HEK293T (cell line): ENCODE measurements around the gene ADIRF.
"Not testable (repeated sequence)": the region's sequence is repeated elsewhere in the genome, so short reads cannot be mapped to it uniquely, and the experiment has no call there.

Source experiments
- CTCF ChIA-PET: fragments of 350-600 bp; formaldehyde crosslinking; extraction: SDS; loops from one replicate; lab custom pipeline; 2021; ENCODE audit warnings: antibody characterized with exemption, inconsistent platforms; lab: Yijun Ruan, JAX
- POLR2A ChIA-PET: fragments of 350-600 bp; formaldehyde crosslinking; extraction: SDS; loops from one replicate; lab custom pipeline; 2020; ENCODE audit warnings: antibody characterized with exemption, inconsistent platforms; lab: Yijun Ruan, JAX
- DNase-seq: peaks from one replicate; pipeline ENCODE4 v3.0.0; 2012; ENCODE audit warnings: mixed read lengths; ENCODE audit errors: extremely low spot score
- ARNT ChIP-seq: fragments of 450-650 bp; IDR thresholded peaks from 2 replicates; pipeline ENCODE4 v1.6.1; 2017; ENCODE audit warnings: mild to moderate bottlenecking
- BHLHE40 ChIP-seq: fragments of 450-650 bp; IDR thresholded peaks from 2 replicates; pipeline ENCODE4 v1.6.1; 2016; ENCODE audit warnings: mild to moderate bottlenecking, moderate library complexity, borderline replicate concordance
- CTBP1 ChIP-seq: fragments of 450-650 bp; IDR thresholded peaks from 2 replicates; pipeline ENCODE4 v1.6.1; 2016; ENCODE audit warnings: borderline replicate concordance
- ELF4 ChIP-seq: fragments of 450-650 bp; IDR thresholded peaks from 2 replicates; pipeline ENCODE4 v1.6.1; 2017; ENCODE audit warnings: antibody characterized with exemption
- FOXA1 ChIP-seq: fragments of 450-650 bp; IDR thresholded peaks from 2 replicates; pipeline ENCODE4 v1.6.1; 2016; ENCODE audit warnings: mild to moderate bottlenecking
- FOXK2 ChIP-seq: fragments of 450-650 bp; IDR thresholded peaks from 2 replicates; pipeline ENCODE4 v1.6.1; 2016; ENCODE audit warnings: mild to moderate bottlenecking
- FOXM1 ChIP-seq: fragments of 450-650 bp; IDR thresholded peaks from 2 replicates; pipeline ENCODE4 v1.6.1; 2017; ENCODE audit warnings: mild to moderate bottlenecking, borderline replicate concordance
- HDGF ChIP-seq: fragments of 450-650 bp; IDR thresholded peaks from 2 replicates; pipeline ENCODE4 v1.6.1; 2017; ENCODE audit warnings: antibody characterized with exemption, borderline replicate concordance
- L3MBTL2 ChIP-seq: fragments of 450-650 bp; conservative IDR thresholded peaks from 2 replicates; pipeline ENCODE4 v1.6.1; 2016; ENCODE audit warnings: mild to moderate bottlenecking
- LEF1 ChIP-seq: fragments of 450-650 bp; IDR thresholded peaks from 2 replicates; pipeline ENCODE4 v1.6.1; 2017; ENCODE audit warnings: mild to moderate bottlenecking, borderline replicate concordance
- NFRKB ChIP-seq: fragments of 450-650 bp; IDR thresholded peaks from 2 replicates; pipeline ENCODE4 v1.6.1; 2016; ENCODE audit warnings: mild to moderate bottlenecking, moderate library complexity
- SP1 ChIP-seq: fragments of 450-650 bp; IDR thresholded peaks from 2 replicates; pipeline ENCODE4 v1.6.1; 2017
- SUZ12 ChIP-seq: fragments of 450-650 bp; IDR thresholded peaks from 2 replicates; pipeline ENCODE4 v1.6.1; 2016; ENCODE audit warnings: mild to moderate bottlenecking
- TARDBP ChIP-seq: fragments of 450-650 bp; IDR thresholded peaks from 2 replicates; pipeline ENCODE4 v1.6.1; 2016
- ZNF384 ChIP-seq: fragments of 450-650 bp; IDR thresholded peaks from 2 replicates; pipeline ENCODE4 v1.6.1; 2016
- TF ChIP-seq, protein P1 (sequence below): fragments of 450-650 bp; IDR thresholded peaks from 2 replicates; pipeline ENCODE4 v1.6.1; 2016

ADIRF gene

DNA sequence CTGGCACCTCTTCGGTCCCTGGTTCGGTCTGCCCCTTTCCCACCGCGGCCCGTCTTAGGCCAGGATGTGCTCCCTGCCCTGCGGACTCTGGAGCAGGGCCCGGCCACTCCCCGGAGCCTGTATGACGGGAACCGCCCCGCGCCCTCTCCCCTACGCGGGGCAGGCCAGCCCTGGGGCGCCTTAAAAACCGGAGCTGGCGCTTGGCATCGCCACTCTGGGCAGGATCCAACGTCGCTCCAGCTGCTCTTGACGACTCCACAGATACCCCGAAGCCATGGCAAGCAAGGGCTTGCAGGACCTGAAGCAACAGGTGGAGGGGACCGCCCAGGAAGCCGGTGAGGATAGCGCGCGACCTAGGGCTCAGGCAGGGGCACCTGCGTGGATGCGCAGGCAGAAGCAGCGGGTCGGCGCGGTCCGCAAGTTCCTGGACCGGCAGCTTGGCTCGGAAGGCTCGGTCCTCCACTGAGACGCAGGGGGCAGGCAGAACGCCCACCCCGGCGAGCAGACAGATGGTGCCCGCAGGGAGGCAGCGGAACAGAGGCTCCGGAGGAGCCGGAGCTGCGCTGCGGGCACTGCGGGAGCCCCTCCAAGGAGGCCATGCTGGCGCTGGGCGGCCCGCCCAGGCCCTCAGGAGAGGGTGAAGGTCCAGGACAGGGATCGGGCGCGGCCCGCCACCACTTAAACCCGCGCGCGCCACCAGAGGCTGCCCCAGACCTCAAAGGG lies at the start of gene ADIRF:
ADIRF (plus strand) TSS at position 212 of the 723 bp plus-strand sequence; CDS start at position 275, 63 bp downstream.
- POLR2A ChIA-PET: no interaction called here
- TF ChIP-seq HDGF: no peak
- TF ChIP-seq FOXK2: no peak
- no peak for TF ChIP-seq FOXM1
- no peak for TF ChIP-seq SUZ12
- TF ChIP-seq, protein P1, sequence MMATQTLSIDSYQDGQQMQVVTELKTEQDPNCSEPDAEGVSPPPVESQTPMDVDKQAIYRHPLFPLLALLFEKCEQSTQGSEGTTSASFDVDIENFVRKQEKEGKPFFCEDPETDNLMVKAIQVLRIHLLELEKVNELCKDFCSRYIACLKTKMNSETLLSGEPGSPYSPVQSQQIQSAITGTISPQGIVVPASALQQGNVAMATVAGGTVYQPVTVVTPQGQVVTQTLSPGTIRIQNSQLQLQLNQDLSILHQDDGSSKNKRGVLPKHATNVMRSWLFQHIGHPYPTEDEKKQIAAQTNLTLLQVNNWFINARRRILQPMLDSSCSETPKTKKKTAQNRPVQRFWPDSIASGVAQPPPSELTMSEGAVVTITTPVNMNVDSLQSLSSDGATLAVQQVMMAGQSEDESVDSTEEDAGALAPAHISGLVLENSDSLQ: no peak
- no peak for TF ChIP-seq ELF4
- TF ChIP-seq L3MBTL2: no peak
- TF ChIP-seq ARNT: no peak
- TF ChIP-seq CTBP1: no peak
- TF ChIP-seq SP1: no peak
- no peak for TF ChIP-seq TARDBP
- no peak for TF ChIP-seq BHLHE40
- no peak for TF ChIP-seq FOXA1
- TF ChIP-seq ZNF384: no peak
- no peak for TF ChIP-seq LEF1
- no peak for TF ChIP-seq NFRKB
- no peak for DNase-seq

DNA sequence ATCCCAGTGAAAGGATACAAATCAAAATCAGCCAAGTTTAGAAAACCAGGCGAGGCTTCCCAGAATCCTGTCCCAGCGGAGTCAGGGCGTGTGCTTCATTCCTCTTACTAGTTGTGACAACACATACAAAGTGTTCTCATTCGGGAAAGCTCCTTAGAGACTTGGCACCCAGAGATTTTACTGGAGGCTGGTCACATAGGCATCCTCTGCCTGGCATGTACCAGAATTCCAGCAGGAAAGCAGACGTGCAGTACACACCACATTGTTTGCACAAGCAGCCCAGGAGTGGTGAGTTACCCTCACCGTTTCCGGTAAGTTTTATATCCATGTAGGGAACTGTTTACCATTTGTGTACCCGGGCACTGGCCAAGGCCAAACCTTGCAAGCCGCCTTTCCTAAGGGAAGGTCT lies 45.7 kb upstream of the ADIRF start:
- no peak for DNase-seq
- POLR2A ChIA-PET: no interaction called here
- CTCF ChIA-PET: no interaction called here
- TF ChIP-seq FOXA1 (no peak), BHLHE40 (no peak), L3MBTL2 (no peak), ELF4 (no peak), ARNT (no peak), NFRKB (no peak)

More for the DNA sequence above, at the start of gene ADIRF:
- CTCF ChIA-PET: interaction anchor here (1.0 kb wide), 1 partner anchor 29 kb away, joined by 8 read pairs; no protein-coding TSS in a partner anchor

DNA sequence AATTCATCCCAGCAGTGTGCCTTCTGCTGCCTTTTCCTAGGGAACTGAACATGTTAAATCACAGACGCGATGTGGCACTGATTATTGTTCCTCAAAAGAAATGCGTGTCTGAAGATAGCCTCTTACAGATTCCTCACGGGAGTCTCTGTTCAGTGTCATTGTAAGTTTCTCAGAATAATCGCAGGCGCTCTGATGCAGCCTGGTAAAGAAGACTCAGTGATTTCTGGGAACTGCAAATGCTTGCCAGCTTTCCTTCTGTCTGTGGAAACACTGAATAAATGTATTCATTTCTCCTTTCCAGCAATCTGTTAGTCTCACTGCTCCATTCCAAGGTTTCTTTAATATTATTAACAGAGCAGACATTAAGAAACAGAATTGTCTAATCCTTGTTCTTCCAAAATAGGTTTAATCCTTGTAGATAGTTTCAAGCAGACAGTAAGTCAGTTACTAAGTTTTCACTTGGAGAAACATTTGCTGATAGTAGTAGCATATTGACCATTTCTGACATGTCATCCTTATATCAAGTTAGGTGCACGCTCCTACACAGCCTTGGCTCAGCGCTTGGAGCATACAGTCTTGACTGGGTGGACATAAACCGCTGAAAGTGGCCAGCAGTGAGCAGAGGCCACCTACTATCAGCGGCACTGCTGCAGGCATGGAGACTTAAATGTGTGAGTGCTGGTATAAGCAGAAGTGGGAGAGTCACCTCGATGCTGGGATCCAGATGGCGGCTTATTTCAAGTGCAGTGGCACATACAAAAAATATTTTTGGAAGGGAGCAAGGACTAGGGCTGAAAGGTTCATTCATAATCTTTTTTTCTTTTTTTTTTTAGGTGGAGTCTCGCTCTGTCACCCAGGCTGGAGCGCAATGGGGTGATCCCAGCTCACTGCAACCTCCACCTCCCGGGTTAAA lies 38.6 kb upstream of the ADIRF start:
- POLR2A ChIA-PET: no interaction called here
- TF ChIP-seq CTBP1 (no peak), SP1 (no peak), HDGF (no peak), ELF4 (no peak), ARNT (no peak), FOXM1 (no peak), NFRKB (no peak), FOXA1 (no peak), SUZ12 (no peak), ZNF384 (no peak)
- no peak for DNase-seq
- CTCF ChIA-PET: no interaction called here

DNA sequence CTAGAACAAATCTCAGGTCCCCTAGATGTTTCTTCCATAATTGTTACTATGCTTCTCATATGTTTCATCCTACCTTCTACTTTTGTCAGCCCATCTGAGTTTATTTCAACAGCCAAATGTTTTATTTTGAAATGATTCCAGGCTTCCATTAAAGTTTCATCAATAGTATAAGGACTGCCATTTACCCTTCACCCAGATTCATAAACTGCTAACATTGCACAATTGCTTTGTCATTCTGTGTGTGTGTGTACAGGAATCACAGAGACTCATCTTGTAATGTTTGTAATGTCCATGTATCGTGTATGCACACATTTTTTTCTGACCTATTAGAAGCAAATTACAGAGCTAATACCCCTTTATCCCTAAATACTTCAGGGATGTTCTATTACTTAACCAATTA lies 36.4 kb upstream of the ADIRF start:
- ChIA-PET POLR2A (no interaction called here), CTCF (no interaction called here)
- TF ChIP-seq ZNF384: no peak
- no peak for TF ChIP-seq TARDBP
- TF ChIP-seq LEF1: no peak
- TF ChIP-seq CTBP1: no peak
- no peak for TF ChIP-seq FOXA1
- no peak for TF ChIP-seq FOXK2
- no peak for TF ChIP-seq NFRKB
- TF ChIP-seq FOXM1: no peak
- TF ChIP-seq ARNT: no peak
- no peak for TF ChIP-seq ELF4
- TF ChIP-seq BHLHE40: no peak
- TF ChIP-seq L3MBTL2: no peak

DNA sequence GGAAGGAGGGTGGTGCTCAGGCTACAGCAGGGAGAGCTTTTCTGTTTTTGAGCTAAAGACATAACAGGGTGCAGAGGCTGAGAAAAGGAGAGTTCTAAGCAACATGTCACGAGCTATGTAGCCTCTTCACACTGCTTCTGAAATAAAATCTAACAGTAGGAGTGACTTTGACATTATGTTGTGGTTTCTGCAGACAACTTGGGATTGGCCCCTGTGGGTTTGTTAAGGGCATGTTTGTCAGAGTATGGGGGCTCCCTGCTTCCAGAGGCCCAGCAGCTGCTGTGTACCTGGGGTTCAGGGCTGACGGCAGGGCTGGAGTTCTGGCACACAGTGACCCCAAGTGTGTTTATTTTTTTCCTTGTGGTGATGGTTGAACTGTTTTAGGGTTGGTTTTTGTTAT lies 35.6 kb upstream of the ADIRF start:
- TF ChIP-seq, protein P1: no peak
- TF ChIP-seq BHLHE40 (no peak), ZNF384 (no peak), ARNT (no peak), L3MBTL2 (no peak), SUZ12 (no peak), TARDBP (no peak), ELF4 (no peak), NFRKB (no peak), LEF1 (no peak), FOXK2 (no peak), CTBP1 (no peak), FOXA1 (no peak), SP1 (no peak)
- no peak for DNase-seq
- POLR2A ChIA-PET: no interaction called here
- CTCF ChIA-PET: interaction anchor here (1.6 kb wide), 1 partner anchor 34 kb away, joined by 3 read pairs; no protein-coding TSS in a partner anchor

More for the DNA sequence above, 36.4 kb upstream of the ADIRF start:
- DNase-seq: no peak

DNA sequence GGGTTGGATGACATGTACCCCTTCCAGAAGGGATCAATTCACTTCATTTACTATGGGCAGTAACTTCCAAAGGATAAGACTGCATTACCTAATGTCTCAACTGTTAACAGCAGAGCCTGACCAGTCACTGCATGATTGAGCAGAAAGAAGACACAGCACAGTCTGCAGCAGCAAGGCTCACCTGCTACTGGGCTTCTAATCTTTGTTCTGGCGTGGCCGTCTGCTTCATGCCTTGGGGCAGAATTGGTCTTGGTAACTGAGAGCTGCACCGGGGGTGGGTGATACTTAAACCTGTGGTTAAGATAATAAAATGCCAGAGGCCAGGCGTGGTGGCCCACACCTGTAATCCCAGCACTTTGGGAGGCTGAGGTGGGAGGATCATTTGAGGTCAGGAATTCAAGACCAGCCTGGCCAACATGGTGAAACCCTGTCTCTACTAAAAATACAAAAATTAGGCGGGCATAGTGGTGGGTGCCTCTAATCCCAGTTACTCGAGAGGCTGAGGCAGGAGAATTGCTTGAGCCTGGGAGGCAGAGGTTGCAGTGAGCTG lies 34.0 kb upstream of the ADIRF start:
- CTCF ChIA-PET: interaction anchor here (1.6 kb wide), 1 partner anchor 32 kb away, joined by 3 read pairs; no protein-coding TSS in a partner anchor

More for the DNA sequence above, 34.0 kb upstream of the ADIRF start:
- DNase-seq, POLR2A ChIA-PET: not testable (repeated sequence)
